LNCaP clone FGC (cell line): ENCODE measurements around the gene MEGF9.
"Not testable (repeated sequence)": the region's sequence is repeated elsewhere in the genome, so short reads cannot be mapped to it uniquely, and the experiment has no call there.

Experiments
- DNase-seq: peaks from one replicate; pipeline ENCODE4 v3.0.0-alpha.2; 2011; ENCODE audit warnings: low read depth
- H3K4me3 ChIP-seq: 2 replicates; pipeline ENCODE4 v1.5.1; 2011; ENCODE audit warnings: mild to moderate bottlenecking, low read depth, low read length, control low read depth
- CTCF ChIP-seq: IDR thresholded peaks from 2 replicates; pipeline ENCODE4 v1.5.1; 2012; ENCODE audit warnings: mild to moderate bottlenecking; ENCODE audit not compliant: control insufficient read depth, insufficient read depth; ENCODE audit errors: extremely low read depth

Gene MEGF9

GRCh38 chr9:120630333-120630732 lies 83.9 kb downstream of the MEGF9 start:
- H3K4me3 ChIP-seq, result no peak overlapping the region
- no peak for DNase-seq
- TF ChIP-seq CTCF, result no peak

DNA sequence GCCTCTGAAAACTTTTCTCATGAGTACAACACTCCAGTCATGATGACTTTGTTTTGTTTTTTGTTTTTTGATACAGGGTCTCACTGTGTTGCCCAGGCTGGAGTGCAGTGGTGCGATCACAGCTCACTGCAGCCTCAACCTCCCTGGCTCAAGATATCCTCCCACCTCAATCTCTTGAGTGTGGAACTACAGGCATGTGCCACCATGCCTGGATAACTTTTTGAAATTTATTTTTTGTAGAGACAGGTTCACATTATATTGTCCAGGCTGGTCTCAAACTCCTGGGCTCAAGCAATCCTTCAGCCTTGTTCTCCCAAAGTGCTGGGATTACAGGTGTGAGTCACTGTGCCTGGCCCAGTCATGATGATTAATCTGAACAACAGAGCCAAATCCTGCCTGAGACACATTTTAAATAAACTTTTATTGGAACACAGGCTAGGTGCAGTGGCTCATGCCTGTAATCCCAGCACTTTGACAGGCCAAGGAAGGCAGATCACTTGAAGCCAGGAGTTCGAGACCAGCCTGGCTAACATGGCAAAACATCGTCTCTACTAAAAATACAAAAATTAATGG lies 85.3 kb downstream of the MEGF9 start:
- peak; percentile 47 for DNase-seq
- not testable (repeated sequence) for H3K4me3 ChIP-seq

GRCh38 chr9:120628207-120628924 lies 85.9 kb downstream of the MEGF9 start:
- DNase-seq, result peak; percentile 88
- no peak for TF ChIP-seq CTCF
- peak overlapping the region; percentile 33 for H3K4me3 ChIP-seq

- no peak overlapping the region for H3K4me3 ChIP-seq
- no peak for DNase-seq
- TF ChIP-seq CTCF, result no peak
Measured at GRCh38 chr9:120627073-120627472, 87.2 kb downstream of the MEGF9 start.

DNA sequence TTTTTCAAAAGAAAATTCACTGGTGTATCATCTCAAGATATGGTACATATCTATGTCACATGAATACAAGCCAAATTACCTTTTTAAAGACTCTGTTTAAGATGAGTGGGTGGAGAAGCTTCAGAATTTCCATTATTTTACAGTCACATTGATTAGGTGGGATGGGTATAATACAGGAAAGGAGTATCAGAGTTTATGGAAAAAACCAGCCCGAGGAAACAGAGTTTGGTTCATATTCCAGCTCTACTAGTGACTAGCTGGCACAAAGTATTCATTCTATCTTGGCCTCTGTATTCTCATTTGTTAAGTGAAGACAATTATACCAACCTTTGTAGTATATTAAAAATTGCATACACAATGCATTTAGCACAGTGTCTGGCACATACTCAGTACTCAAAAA lies 87.8 kb downstream of the MEGF9 start:
- no peak overlapping the region for H3K4me3 ChIP-seq
- no peak for TF ChIP-seq CTCF
- no peak for DNase-seq

GRCh38 chr9:120625222-120625621 lies 89.0 kb downstream of the MEGF9 start:
- no peak overlapping the region for H3K4me3 ChIP-seq
- no peak for DNase-seq
- TF ChIP-seq CTCF, result no peak

GRCh38 chr9:120622790-120623189 lies 91.5 kb downstream of the MEGF9 start:
- TF ChIP-seq CTCF, result no peak
- no peak for DNase-seq
- H3K4me3 ChIP-seq, result no peak overlapping the region
